Astrocyte (in vitro differentiated cells and primary cell): ENCODE data around the gene BMP7. TPM values are rescaled to one million over a fixed set of nuclear protein-coding genes. Genes with fewer than 3 reads are reported as not detected.

ENCODE experiments used
- DNase-seq: peaks from one replicate; pipeline ENCODE4 v3.0.0-alpha.2; 2010; ENCODE audit warnings: low read depth
- FAIRE-seq: peaks from 2 replicates; lab custom pipeline; 2011; peaks lifted over from hg19 to GRCh38; lab: Jason Lieb, UNC
- H2AFZ ChIP-seq: 2 replicates; pipeline ENCODE4 v1.6.0; 2012; ENCODE audit warnings: low read depth, low read length, inconsistent platforms
- H3K27ac ChIP-seq: 2 replicates; pipeline ENCODE4 v1.5.1; 2011; ENCODE audit warnings: low read depth, low read length, inconsistent platforms
- H3K27me3 ChIP-seq: 2 replicates; pipeline ENCODE4 v1.6.0; 2011; ENCODE audit warnings: low read length, inconsistent platforms; ENCODE audit not compliant: insufficient read depth
- H3K36me3 ChIP-seq: 2 replicates; pipeline ENCODE4 v1.5.1; 2011; ENCODE audit warnings: low read length, inconsistent platforms; ENCODE audit not compliant: insufficient read depth
- H3K4me1 ChIP-seq: 2 replicates; pipeline ENCODE4 v1.5.1; 2011; ENCODE audit warnings: low read length, inconsistent platforms; ENCODE audit not compliant: insufficient read depth
- H3K4me2 ChIP-seq: 2 replicates; pipeline ENCODE4 v1.6.0; 2012; ENCODE audit warnings: low read length, inconsistent platforms
- H3K4me3 ChIP-seq: 2 replicates; pipeline ENCODE4 v1.5.1; 2011; ENCODE audit warnings: low read depth, mild to moderate bottlenecking, low read length, inconsistent platforms; ENCODE audit not compliant: insufficient read depth
- H3K79me2 ChIP-seq: 2 replicates; pipeline ENCODE4 v1.6.0; 2012; ENCODE audit warnings: mild to moderate bottlenecking, low read length, inconsistent platforms; ENCODE audit not compliant: insufficient read depth
- H3K9ac ChIP-seq: 2 replicates; pipeline ENCODE4 v1.6.0; 2012; ENCODE audit warnings: mild to moderate bottlenecking, low read length, inconsistent platforms
- H3K9me3 ChIP-seq: 2 replicates; pipeline ENCODE4 v1.5.1; 2012; ENCODE audit warnings: low read depth, mild to moderate bottlenecking, low read length, inconsistent platforms; ENCODE audit not compliant: insufficient read depth
- H4K20me1 ChIP-seq: 2 replicates; pipeline ENCODE4 v1.6.0; 2012; ENCODE audit warnings: low read length, inconsistent platforms; ENCODE audit not compliant: insufficient read depth
- H3K27ac Mint-ChIP-seq: one replicate; pipeline ENCODE4 v1.8.0; 2021; ENCODE audit warnings: mild to moderate bottlenecking, mixed read lengths; ENCODE audit not compliant: unreplicated experiment
- H3K27me3 Mint-ChIP-seq: one replicate; pipeline ENCODE4 v1.8.0; 2021; ENCODE audit warnings: low read depth, mixed read lengths; ENCODE audit not compliant: unreplicated experiment
- H3K36me3 Mint-ChIP-seq: one replicate; pipeline ENCODE4 v1.8.0; 2021; ENCODE audit warnings: low read depth, mixed read lengths; ENCODE audit not compliant: unreplicated experiment
- H3K4me1 Mint-ChIP-seq: one replicate; pipeline ENCODE4 v1.8.0; 2021; ENCODE audit warnings: low read depth, mixed read lengths; ENCODE audit not compliant: unreplicated experiment
- H3K4me3 Mint-ChIP-seq: one replicate; pipeline ENCODE4 v1.8.0; 2021; ENCODE audit warnings: mild to moderate bottlenecking, moderate library complexity, mixed read lengths; ENCODE audit not compliant: unreplicated experiment
- H3K9me3 Mint-ChIP-seq: one replicate; pipeline ENCODE4 v1.8.0; 2021; ENCODE audit warnings: mild to moderate bottlenecking, mixed read lengths; ENCODE audit not compliant: unreplicated experiment
- EZH2 ChIP-seq: IDR thresholded peaks from 2 replicates; pipeline ENCODE4 v1.6.1; 2012; ENCODE audit warnings: mild to moderate bottlenecking, low read length, inconsistent platforms; ENCODE audit not compliant: insufficient read depth
- total RNA-seq: library from RNA; stranded (reverse); gene quantifications from 2 replicates; pipeline ENCODE4 v1.2.1, GENCODE V29; 2021
- TF ChIP-seq, protein P1 (sequence below): IDR thresholded peaks from 2 replicates; pipeline ENCODE4 v1.5.1; 2011; ENCODE audit warnings: low read depth, mild to moderate bottlenecking, inconsistent platforms, low read length, moderate library complexity; ENCODE audit not compliant: insufficient read depth

Gene BMP7
- total RNA-seq, 1 donor from 2014 or later = 15.3 TPM

DNA sequence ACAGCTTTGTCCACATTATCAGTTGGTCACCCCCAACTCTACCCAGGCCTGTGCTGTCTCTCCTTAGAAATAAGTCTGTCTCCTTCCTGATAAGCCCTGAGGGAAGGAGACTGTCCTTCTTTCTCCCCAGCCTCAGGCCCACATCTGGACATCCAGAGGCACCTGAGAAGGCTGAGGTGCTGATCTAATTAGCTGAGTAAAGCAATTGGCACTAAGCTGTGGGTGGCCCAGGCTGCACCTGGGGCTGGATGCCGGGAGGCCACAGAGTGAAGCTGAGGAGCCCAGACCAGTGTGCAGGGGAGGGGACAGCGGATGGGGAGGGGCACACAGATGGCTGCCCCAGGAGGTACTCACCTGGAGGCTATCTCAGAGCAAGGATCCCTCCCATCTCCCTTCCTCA, 26.2 kb upstream of the BMP7 start:
- DNase-seq (no peak), FAIRE-seq (no peak)
- no peak overlapping the region for H3K4me2 ChIP-seq
- Mint-ChIP-seq H3K27me3 (peaks cover 15% of the 10 kb centered on the region), H3K36me3 (no peaks in the 10 kb centered on the region), H3K4me1 (peaks cover 19% of the 10 kb centered on the region), H3K4me3 (no peak overlapping the region), H3K9me3 (no peaks in the 10 kb centered on the region), H3K27ac (no peak overlapping the region)
- H3K9me3 ChIP-seq = no peaks in the 10 kb centered on the region
- H3K9ac ChIP-seq = no peak overlapping the region
- no peaks in the 10 kb centered on the region for H3K79me2 ChIP-seq
- H3K4me3 ChIP-seq = no peak overlapping the region
- H4K20me1 ChIP-seq = no peaks in the 10 kb centered on the region
- no peaks in the 10 kb centered on the region for H3K36me3 ChIP-seq
- H3K27ac ChIP-seq = no peak overlapping the region
- no peak overlapping the region for H2AFZ ChIP-seq
- TF ChIP-seq EZH2 = no peak
- TF ChIP-seq, protein P1, sequence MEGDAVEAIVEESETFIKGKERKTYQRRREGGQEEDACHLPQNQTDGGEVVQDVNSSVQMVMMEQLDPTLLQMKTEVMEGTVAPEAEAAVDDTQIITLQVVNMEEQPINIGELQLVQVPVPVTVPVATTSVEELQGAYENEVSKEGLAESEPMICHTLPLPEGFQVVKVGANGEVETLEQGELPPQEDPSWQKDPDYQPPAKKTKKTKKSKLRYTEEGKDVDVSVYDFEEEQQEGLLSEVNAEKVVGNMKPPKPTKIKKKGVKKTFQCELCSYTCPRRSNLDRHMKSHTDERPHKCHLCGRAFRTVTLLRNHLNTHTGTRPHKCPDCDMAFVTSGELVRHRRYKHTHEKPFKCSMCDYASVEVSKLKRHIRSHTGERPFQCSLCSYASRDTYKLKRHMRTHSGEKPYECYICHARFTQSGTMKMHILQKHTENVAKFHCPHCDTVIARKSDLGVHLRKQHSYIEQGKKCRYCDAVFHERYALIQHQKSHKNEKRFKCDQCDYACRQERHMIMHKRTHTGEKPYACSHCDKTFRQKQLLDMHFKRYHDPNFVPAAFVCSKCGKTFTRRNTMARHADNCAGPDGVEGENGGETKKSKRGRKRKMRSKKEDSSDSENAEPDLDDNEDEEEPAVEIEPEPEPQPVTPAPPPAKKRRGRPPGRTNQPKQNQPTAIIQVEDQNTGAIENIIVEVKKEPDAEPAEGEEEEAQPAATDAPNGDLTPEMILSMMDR = no peak
- H3K4me1 ChIP-seq = peaks cover 3% of the 10 kb centered on the region
- H3K27me3 ChIP-seq = peaks cover 32% of the 10 kb centered on the region

DNA sequence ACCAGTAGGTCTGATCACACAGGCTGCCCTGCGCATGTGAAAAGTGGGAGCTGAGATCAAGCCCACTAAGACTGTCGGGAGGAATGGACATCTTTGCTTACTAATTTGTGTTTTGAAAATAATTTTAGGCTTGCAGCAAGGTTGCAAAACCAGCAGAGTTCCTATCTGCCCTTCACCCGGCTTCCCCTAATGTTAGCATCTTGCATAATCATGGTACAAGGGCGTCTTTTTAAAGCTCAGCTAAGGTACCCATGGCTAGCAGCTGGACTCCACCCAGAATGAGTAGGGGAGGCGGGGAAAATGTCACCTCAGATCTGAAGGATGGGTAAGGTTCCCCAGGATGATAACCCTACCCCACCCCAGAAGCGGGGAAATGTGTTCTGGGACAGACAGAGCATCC, 25.3 kb upstream of the BMP7 start:
- Histone ChIP-seq H3K9me3 (no peaks in the 10 kb centered on the region), H3K27ac (no peak overlapping the region), H3K4me2 (no peak overlapping the region), H4K20me1 (no peaks in the 10 kb centered on the region), H3K36me3 (no peaks in the 10 kb centered on the region), H3K79me2 (no peaks in the 10 kb centered on the region), H3K27me3 (peaks cover 39% of the 10 kb centered on the region), H3K9ac (no peak overlapping the region), H2AFZ (no peak overlapping the region), H3K4me1 (peaks cover 8% of the 10 kb centered on the region), H3K4me3 (no peak overlapping the region)
- peaks cover 26% of the 10 kb centered on the region for H3K4me1 Mint-ChIP-seq
- peaks cover 15% of the 10 kb centered on the region for H3K27me3 Mint-ChIP-seq
- no peaks in the 10 kb centered on the region for H3K36me3 Mint-ChIP-seq
- no peak overlapping the region for H3K27ac Mint-ChIP-seq
- no peak overlapping the region for H3K4me3 Mint-ChIP-seq
- FAIRE-seq = no peak
- TF ChIP-seq, protein P1 = no peak
- no peak for TF ChIP-seq EZH2
- no peaks in the 10 kb centered on the region for H3K9me3 Mint-ChIP-seq
- no peak for DNase-seq

DNA sequence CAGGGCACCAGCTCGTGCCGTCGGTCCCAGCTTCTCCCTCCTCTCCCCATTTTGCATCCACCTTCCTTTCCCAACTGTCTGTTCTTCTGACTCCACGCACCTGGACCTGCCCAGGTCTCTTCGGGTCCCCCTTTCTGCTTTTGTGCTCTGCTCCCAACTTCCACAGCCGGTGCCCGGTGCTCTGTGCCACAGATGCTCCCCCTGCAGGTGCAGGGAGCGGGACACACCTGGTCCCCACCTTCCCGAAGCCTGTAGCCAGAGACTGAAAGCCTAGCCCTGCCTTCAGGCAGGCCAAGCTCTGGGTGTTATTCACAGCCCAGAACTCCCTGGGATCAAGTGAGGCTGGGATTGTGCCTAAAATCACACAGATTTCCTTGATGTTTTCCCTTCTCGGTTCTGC, 24.6 kb upstream of the BMP7 start:
- Mint-ChIP-seq H3K36me3 (no peaks in the 10 kb centered on the region), H3K27ac (no peak overlapping the region), H3K9me3 (no peaks in the 10 kb centered on the region), H3K4me3 (no peak overlapping the region), H3K27me3 (peaks cover 15% of the 10 kb centered on the region), H3K4me1 (peaks cover 26% of the 10 kb centered on the region)
- H2AFZ ChIP-seq = no peak overlapping the region
- no peaks in the 10 kb centered on the region for H3K9me3 ChIP-seq
- H3K27me3 ChIP-seq = peaks cover 46% of the 10 kb centered on the region
- H4K20me1 ChIP-seq = no peaks in the 10 kb centered on the region
- no peak overlapping the region for H3K4me2 ChIP-seq
- no peak overlapping the region for H3K4me3 ChIP-seq
- H3K27ac ChIP-seq = no peak overlapping the region
- H3K4me1 ChIP-seq = peaks cover 8% of the 10 kb centered on the region
- no peak overlapping the region for H3K9ac ChIP-seq
- FAIRE-seq (no peak), DNase-seq (no peak)
- TF ChIP-seq, protein P1 = no peak
- no peak for TF ChIP-seq EZH2
- H3K79me2 ChIP-seq = no peaks in the 10 kb centered on the region
- H3K36me3 ChIP-seq = no peaks in the 10 kb centered on the region
